VCaP (cell line): ENCODE data around the gene MKKS.

Source experiments
- H3K27ac ChIP-seq: fragments of 450-650 bp; 2 replicates; pipeline ENCODE4 v1.5.1; 2017
- CTCF ChIP-seq: fragments of 450-650 bp; conservative IDR thresholded peaks from 2 replicates; pipeline ENCODE4 v1.5.1; 2017; ENCODE audit warnings: mild to moderate bottlenecking, moderate library complexity

Gene MKKS

GRCh38 chr20:10429443-10429981, 4.5 kb downstream of the MKKS start:
- H3K27ac ChIP-seq = no peak overlapping the region

GRCh38 chr20:10428008-10428407, 6.0 kb downstream of the MKKS start:
- H3K27ac ChIP-seq = no peak overlapping the region
- no peak for TF ChIP-seq CTCF

More at GRCh38 chr20:10429443-10429981, 4.5 kb downstream of the MKKS start:
- TF ChIP-seq CTCF = no peak

GRCh38 chr20:10427060-10427692, 6.8 kb downstream of the MKKS start:
- TF ChIP-seq CTCF = peak; percentile 95

GRCh38 chr20:10423735-10424134, 10.3 kb downstream of the MKKS start:
- H3K27ac ChIP-seq = peak overlapping the region; percentile 16
- no peak for TF ChIP-seq CTCF

More at GRCh38 chr20:10427060-10427692, 6.8 kb downstream of the MKKS start:
- no peak overlapping the region for H3K27ac ChIP-seq

- no peak overlapping the region for H3K27ac ChIP-seq
- no peak for TF ChIP-seq CTCF
Observed at GRCh38 chr20:10419550-10420133, 14.4 kb downstream of the MKKS start.

GRCh38 chr20:10417218-10417617, 16.8 kb downstream of the MKKS start:
- peak overlapping the region; percentile 60 for H3K27ac ChIP-seq

GRCh38 chr20:10415013-10415650, 18.9 kb downstream of the MKKS start:
- TF ChIP-seq CTCF = no peak
- H3K27ac ChIP-seq = no peak overlapping the region
